ENCODE measurements around the gene CFAP74.
"Not testable (repeated sequence)": the region's sequence is repeated elsewhere in the genome, so short reads cannot be mapped to it uniquely, and the experiment has no call there.

GRCh38 chr1:1883890-1884289, 119.7 kb downstream of the CFAP74 start:
- not testable (repeated sequence) for TF ChIP-seq EZH2 (IDR thresholded peaks at IDR 0.05; ENCODE audit: borderline replicate concordance, low read depth, low read length, poor library complexity, severe bottlenecking); CTCF (conservative IDR thresholded peaks at IDR 0.05; ENCODE audit: low read depth, low read length)
